Neural progenitor cell (in vitro differentiated cells): ENCODE results near the gene MSMO1. TPM values are rescaled to one million over a fixed set of nuclear protein-coding genes. Genes with fewer than 3 reads are reported as not detected.

ENCODE experiments used
- DNase-seq: peaks from one replicate; pipeline ENCODE4 v3.0.0-alpha.2; 2016; ENCODE audit warnings: low spot score
- H2AFZ ChIP-seq: fragments of 200-600 bp; sonication (generic); replicated peaks from 2 replicates; pipeline ENCODE4 v1.6.1; 2016; ENCODE audit warnings: antibody characterized with exemption
- H3F3A ChIP-seq: fragments of 200-600 bp; sonication (generic); 2 replicates; pipeline ENCODE4 v1.6.1; 2016; ENCODE audit warnings: antibody characterized with exemption, low read depth
- H3K27ac ChIP-seq: fragments of 200-600 bp; sonication (generic); 2 replicates; pipeline ENCODE4 v1.5.1; 2016; ENCODE audit warnings: mild to moderate bottlenecking
- H3K27me3 ChIP-seq: fragments of 200-600 bp; sonication (generic); 2 replicates; pipeline ENCODE4 v1.6.1; 2016; ENCODE audit warnings: mild to moderate bottlenecking, moderate library complexity
- H3K36me3 ChIP-seq: fragments of 200-600 bp; sonication (generic); 2 replicates; pipeline ENCODE4 v1.5.1; 2016
- H3K4me1 ChIP-seq: fragments of 200-600 bp; sonication (generic); 2 replicates; pipeline ENCODE4 v1.6.1; 2016; ENCODE audit warnings: mixed run types
- H3K4me2 ChIP-seq: fragments of 200-600 bp; sonication (generic); 2 replicates; pipeline ENCODE4 v1.6.1; 2016
- H3K4me3 ChIP-seq: fragments of 200-600 bp; sonication (generic); 2 replicates; pipeline ENCODE4 v1.5.1; 2016
- H3K79me2 ChIP-seq: fragments of 200-600 bp; sonication (generic); 2 replicates; pipeline ENCODE4 v1.6.1; 2016; ENCODE audit warnings: low read depth
- H3K9ac ChIP-seq: fragments of 200-600 bp; sonication (generic); 2 replicates; pipeline ENCODE4 v1.6.1; 2016
- H3K9me3 ChIP-seq: fragments of 200-600 bp; sonication (generic); 2 replicates; pipeline ENCODE4 v1.5.1; 2016; ENCODE audit warnings: low read depth
- H4K20me1 ChIP-seq: fragments of 200-600 bp; sonication (generic); 2 replicates; pipeline ENCODE4 v1.6.1; 2016; ENCODE audit warnings: low read depth
- H3K27ac Mint-ChIP-seq: 3 replicates; pipeline ENCODE4 v1.8.0; 2021; ENCODE audit warnings: mixed read lengths
- H3K27me3 Mint-ChIP-seq: 2 replicates; pipeline ENCODE4 v1.8.0; 2022; ENCODE audit warnings: low read depth, mild to moderate bottlenecking, inconsistent platforms, moderate library complexity, mixed read lengths; ENCODE audit not compliant: insufficient read depth
- H3K36me3 Mint-ChIP-seq: 3 replicates; pipeline ENCODE4 v1.8.0; 2021; ENCODE audit warnings: mixed read lengths
- H3K4me1 Mint-ChIP-seq: 3 replicates; pipeline ENCODE4 v1.8.0; 2021; ENCODE audit warnings: mixed read lengths
- H3K4me3 Mint-ChIP-seq: 3 replicates; pipeline ENCODE4 v1.8.0; 2021; ENCODE audit warnings: mild to moderate bottlenecking, moderate library complexity, mixed read lengths
- H3K9me3 Mint-ChIP-seq: 3 replicates; pipeline ENCODE4 v1.8.0; 2020; ENCODE audit warnings: mixed read lengths
- CTCF ChIP-seq: fragments of 200-600 bp; sonication (generic); IDR thresholded peaks from 2 replicates; pipeline ENCODE4 v1.5.1; 2017; ENCODE audit warnings: antibody characterized with exemption, mild to moderate bottlenecking
- EZH2 ChIP-seq: fragments of 200-600 bp; sonication (generic); IDR thresholded peaks from 2 replicates; pipeline ENCODE4 v1.6.1; 2017; ENCODE audit warnings: antibody characterized with exemption, mild to moderate bottlenecking, moderate library complexity
- EZH2phosphoT487 ChIP-seq: fragments of 200-600 bp; sonication (generic); IDR thresholded peaks from 2 replicates; pipeline ENCODE4 v1.6.1; 2017; ENCODE audit warnings: antibody characterized with exemption
- total RNA-seq: library from RNA; depleted of rRNA; stranded (reverse); fragments of >200 nt; gene quantifications from 2 replicates; pipeline ENCODE4 v1.2.3, GENCODE V29; 2015; ENCODE audit warnings: low replicate concordance

Gene MSMO1
- total RNA-seq, 1 donor from 2014 or later: 298 TPM

- Histone ChIP-seq H3K4me3 (no peak overlapping the region), H3K9me3 (no peaks in the 10 kb centered on the region), H3K9ac (no peak overlapping the region), H3K36me3 (no peaks in the 10 kb centered on the region), H3F3A (no peaks in the 10 kb centered on the region), H4K20me1 (no peaks in the 10 kb centered on the region), H3K4me1 (peaks cover 6% of the 10 kb centered on the region), H3K79me2 (no peaks in the 10 kb centered on the region), H3K4me2 (no peak overlapping the region), H3K27ac (no peak overlapping the region), H3K27me3 (no peaks in the 10 kb centered on the region), H2AFZ (no peak overlapping the region)
- no peak overlapping the region for H3K4me3 Mint-ChIP-seq
- H3K36me3 Mint-ChIP-seq: no peaks in the 10 kb centered on the region
- peaks cover 7% of the 10 kb centered on the region for H3K4me1 Mint-ChIP-seq
- no peaks in the 10 kb centered on the region for H3K9me3 Mint-ChIP-seq
- no peak overlapping the region for H3K27ac Mint-ChIP-seq
- TF ChIP-seq EZH2phosphoT487 (no peak), EZH2 (no peak)
- DNase-seq: no peak
- H3K27me3 Mint-ChIP-seq: peaks cover 2% of the 10 kb centered on the region
These were observed 34.4 kb upstream of the MSMO1 start for GRCh38 chr4:165293061-165293460.

- H3K9ac ChIP-seq: no peak overlapping the region
- H3K27me3 Mint-ChIP-seq: peaks cover 2% of the 10 kb centered on the region
- peaks cover 7% of the 10 kb centered on the region for H3K4me1 Mint-ChIP-seq
- no peaks in the 10 kb centered on the region for H4K20me1 ChIP-seq
- H3K4me1 ChIP-seq: peaks cover 6% of the 10 kb centered on the region
- no peak overlapping the region for H3K27ac Mint-ChIP-seq
- no peaks in the 10 kb centered on the region for H3K36me3 ChIP-seq
- H3K4me2 ChIP-seq: no peak overlapping the region
- no peaks in the 10 kb centered on the region for H3K27me3 ChIP-seq
- no peak overlapping the region for H2AFZ ChIP-seq
- no peaks in the 10 kb centered on the region for H3K9me3 ChIP-seq
- no peak overlapping the region for H3K4me3 Mint-ChIP-seq
- H3K9me3 Mint-ChIP-seq: no peaks in the 10 kb centered on the region
- no peaks in the 10 kb centered on the region for H3K79me2 ChIP-seq
- peaks cover 2% of the 10 kb centered on the region for H3K36me3 Mint-ChIP-seq
- no peak for TF ChIP-seq EZH2
- H3K27ac ChIP-seq: no peak overlapping the region
- no peak overlapping the region for H3K4me3 ChIP-seq
- H3F3A ChIP-seq: no peaks in the 10 kb centered on the region
- no peak for DNase-seq
These were observed 33.4 kb upstream of the MSMO1 start for GRCh38 chr4:165293927-165294649.

GRCh38 chr4:165294907-165295306 is 32.6 kb upstream of the MSMO1 start:
- H3K4me1 ChIP-seq: peaks cover 6% of the 10 kb centered on the region
- no peak overlapping the region for H3K4me3 Mint-ChIP-seq
- no peaks in the 10 kb centered on the region for H3K27me3 ChIP-seq
- H3K4me2 ChIP-seq: no peak overlapping the region
- peaks cover 7% of the 10 kb centered on the region for H3K4me1 Mint-ChIP-seq
- no peaks in the 10 kb centered on the region for H4K20me1 ChIP-seq
- H3K27ac Mint-ChIP-seq: peak overlapping the region; percentile 33
- peaks cover 2% of the 10 kb centered on the region for H3K27me3 Mint-ChIP-seq
- H3K9ac ChIP-seq: no peak overlapping the region
- no peak overlapping the region for H3K27ac ChIP-seq
- peak; percentile 32 for DNase-seq
- H3K79me2 ChIP-seq: no peaks in the 10 kb centered on the region
- no peak overlapping the region for H3K4me3 ChIP-seq
- H3K9me3 Mint-ChIP-seq: no peaks in the 10 kb centered on the region
- H2AFZ ChIP-seq: no peak overlapping the region
- no peaks in the 10 kb centered on the region for H3K9me3 ChIP-seq
- peaks cover 4% of the 10 kb centered on the region for H3K36me3 Mint-ChIP-seq
- H3K36me3 ChIP-seq: no peaks in the 10 kb centered on the region
- no peaks in the 10 kb centered on the region for H3F3A ChIP-seq
- TF ChIP-seq EZH2phosphoT487: no peak
- no peak for TF ChIP-seq CTCF
- TF ChIP-seq EZH2: no peak

- Histone ChIP-seq H3K79me2 (no peaks in the 10 kb centered on the region), H3K4me2 (no peak overlapping the region), H3K9ac (no peak overlapping the region), H3K4me3 (no peak overlapping the region), H4K20me1 (no peaks in the 10 kb centered on the region), H3K9me3 (no peaks in the 10 kb centered on the region), H3K27me3 (no peaks in the 10 kb centered on the region), H3K4me1 (peaks cover 6% of the 10 kb centered on the region), H3F3A (no peaks in the 10 kb centered on the region), H2AFZ (no peak overlapping the region), H3K36me3 (no peaks in the 10 kb centered on the region), H3K27ac (no peak overlapping the region)
- Mint-ChIP-seq H3K36me3 (peaks cover 4% of the 10 kb centered on the region), H3K27ac (no peak overlapping the region), H3K27me3 (peaks cover 2% of the 10 kb centered on the region), H3K4me1 (peaks cover 7% of the 10 kb centered on the region), H3K9me3 (no peaks in the 10 kb centered on the region), H3K4me3 (no peak overlapping the region)
- TF ChIP-seq EZH2 (no peak), CTCF (no peak)
- DNase-seq: no peak
These were observed 29.8 kb upstream of the MSMO1 start for GRCh38 chr4:165297626-165298025.
